Measurements from ENCODE around the gene KNDC1. TPM values are rescaled to one million over a fixed set of nuclear protein-coding genes. Genes with fewer than 3 reads are reported as not detected.

KNDC1 gene
- polyA plus RNA-seq, 1 donor from 2014 or later, result 4.3 TPM

- Histone ChIP-seq H3K9ac (ENCODE audit: low read length) (no peak overlapping the region), H3K9me2 (ENCODE audit: insufficient read depth, low read length) (no peaks in the 10 kb centered on the region)
Observed at GRCh38 chr10:133270204-133270603, 110.2 kb downstream of the KNDC1 start.

GRCh38 chr10:133270773-133271297 lies 110.8 kb downstream of the KNDC1 start:
- no peak overlapping the region for H2AFZ ChIP-seq (ENCODE audit: low read depth, low read length)
- no peaks in the 10 kb centered on the region for H3K27me3 ChIP-seq (ENCODE audit: insufficient read depth, low read depth, low read length)
- H3K9me2 ChIP-seq (ENCODE audit: insufficient read depth, low read length), result no peaks in the 10 kb centered on the region
- H3K79me2 ChIP-seq (replicated peaks; ENCODE audit: insufficient read depth, low read length), result no peaks in the 10 kb centered on the region
- no peaks in the 10 kb centered on the region for H3F3A ChIP-seq (ENCODE audit: insufficient read depth, low read length, poor library complexity, severe bottlenecking)
- no peak for TF ChIP-seq TAF1 (IDR thresholded peaks at IDR 0.05; ENCODE audit: low read depth)
- TF ChIP-seq POLR2AphosphoS5 (IDR thresholded peaks at IDR 0.05), result no peak
- no peak for TF ChIP-seq CTCF (IDR thresholded peaks at IDR 0.05; ENCODE audit: poor library complexity, severe bottlenecking)
- no peak for TF ChIP-seq EZH2 (IDR thresholded peaks at IDR 0.05; ENCODE audit: borderline replicate concordance, insufficient read depth, low read length, poor library complexity, severe bottlenecking)
- no peak for TF ChIP-seq REST (IDR thresholded peaks at IDR 0.05; ENCODE audit: borderline replicate concordance)
- no peak for TF ChIP-seq SMC3 (conservative IDR thresholded peaks at IDR 0.05; ENCODE audit: poor library complexity)
- H3K27ac ChIP-seq (ENCODE audit: low read length), result no peak overlapping the region
- H3K4me2 ChIP-seq (ENCODE audit: low read length), result no peak overlapping the region
- H3K4me3 ChIP-seq (ENCODE audit: low read length), result no peak overlapping the region
- no peaks in the 10 kb centered on the region for H3K9me3 ChIP-seq (ENCODE audit: low read length)
- no peak overlapping the region for H3K9ac ChIP-seq (ENCODE audit: low read length)
- H4K20me1 ChIP-seq (ENCODE audit: insufficient read depth), result no peaks in the 10 kb centered on the region
- no peaks in the 10 kb centered on the region for H3K36me3 ChIP-seq (ENCODE audit: insufficient read depth, low read length)

More at GRCh38 chr10:133270204-133270603, 110.2 kb downstream of the KNDC1 start:
- TF ChIP-seq MXI1 (conservative IDR thresholded peaks at IDR 0.05; ENCODE audit: poor library complexity, severe bottlenecking) (no peak), TAF1 (IDR thresholded peaks at IDR 0.05; ENCODE audit: low read depth) (no peak), EZH2 (IDR thresholded peaks at IDR 0.05; ENCODE audit: borderline replicate concordance, insufficient read depth, low read length, poor library complexity, severe bottlenecking) (no peak), REST (IDR thresholded peaks at IDR 0.05; ENCODE audit: borderline replicate concordance) (no peak), EP300 (conservative IDR thresholded peaks at IDR 0.05; ENCODE audit: poor library complexity, severe bottlenecking) (no peak), POLR2AphosphoS5 (IDR thresholded peaks at IDR 0.05) (no peak), SMC3 (conservative IDR thresholded peaks at IDR 0.05; ENCODE audit: poor library complexity) (no peak), RAD21 (conservative IDR thresholded peaks at IDR 0.05) (no peak), CTCF (IDR thresholded peaks at IDR 0.05; ENCODE audit: poor library complexity, severe bottlenecking) (no peak)
- Histone ChIP-seq H3F3A (ENCODE audit: insufficient read depth, low read length, poor library complexity, severe bottlenecking) (no peaks in the 10 kb centered on the region), H3K36me3 (ENCODE audit: insufficient read depth, low read length) (no peaks in the 10 kb centered on the region), H4K20me1 (ENCODE audit: insufficient read depth) (no peaks in the 10 kb centered on the region), H2AFZ (ENCODE audit: low read depth, low read length) (no peak overlapping the region), H3K4me2 (ENCODE audit: low read length) (no peak overlapping the region), H3K9me3 (ENCODE audit: low read length) (no peaks in the 10 kb centered on the region), H3K27ac (ENCODE audit: low read length) (no peak overlapping the region), H3K79me2 (replicated peaks; ENCODE audit: insufficient read depth, low read length) (no peaks in the 10 kb centered on the region), H3K4me3 (ENCODE audit: low read length) (no peak overlapping the region), H3K27me3 (ENCODE audit: insufficient read depth, low read depth, low read length) (no peaks in the 10 kb centered on the region)
